ENCODE measurements around the gene SPECC1L. TPM values are rescaled to one million over a fixed set of nuclear protein-coding genes. Genes with fewer than 3 reads are reported as not detected.

SPECC1L gene
- total RNA-seq, 1 donor: 40.2 TPM

GRCh38 chr22:24411256-24412004 lies 140.8 kb downstream of the SPECC1L start:
- no peak for DNase-seq (ENCODE audit: low read depth)
- no peak overlapping the region for H3K4me3 ChIP-seq (ENCODE audit: low read depth, low read length)
- no peak for TF ChIP-seq CTCF (IDR thresholded peaks at IDR 0.05; ENCODE audit: insufficient read depth, low read depth, low read length)

GRCh38 chr22:24412274-24412673 lies 141.6 kb downstream of the SPECC1L start:
- H3K4me3 ChIP-seq (ENCODE audit: low read depth, low read length): no peak overlapping the region
- no peak for TF ChIP-seq CTCF (IDR thresholded peaks at IDR 0.05; ENCODE audit: insufficient read depth, low read depth, low read length)
- no peak for DNase-seq (ENCODE audit: low read depth)

GRCh38 chr22:24413271-24413670 lies 142.6 kb downstream of the SPECC1L start:
- DNase-seq (ENCODE audit: low read depth): no peak
- no peak overlapping the region for H3K4me3 ChIP-seq (ENCODE audit: low read depth, low read length)
- no peak for TF ChIP-seq CTCF (IDR thresholded peaks at IDR 0.05; ENCODE audit: insufficient read depth, low read depth, low read length)

GRCh38 chr22:24413736-24414385 lies 143.2 kb downstream of the SPECC1L start:
- no peak for TF ChIP-seq CTCF (IDR thresholded peaks at IDR 0.05; ENCODE audit: insufficient read depth, low read depth, low read length)
- H3K4me3 ChIP-seq (ENCODE audit: low read depth, low read length): no peak overlapping the region
- DNase-seq (ENCODE audit: low read depth): no peak

- H3K4me3 ChIP-seq (ENCODE audit: low read depth, low read length): no peak overlapping the region
- TF ChIP-seq CTCF (IDR thresholded peaks at IDR 0.05; ENCODE audit: insufficient read depth, low read depth, low read length): no peak
- no peak for DNase-seq (ENCODE audit: low read depth)
Observed at GRCh38 chr22:24414523-24414922, 143.9 kb downstream of the SPECC1L start.

GRCh38 chr22:24414984-24415945 lies 144.6 kb downstream of the SPECC1L start:
- no peak for TF ChIP-seq CTCF (IDR thresholded peaks at IDR 0.05; ENCODE audit: insufficient read depth, low read depth, low read length)
- DNase-seq (ENCODE audit: low read depth): peak; percentile 43
- no peak overlapping the region for H3K4me3 ChIP-seq (ENCODE audit: low read depth, low read length)
